Caco-2 (cell line): ENCODE data around the gene SPOUT1. TPM values are rescaled to one million over a fixed set of nuclear protein-coding genes. Genes with fewer than 3 reads are reported as not detected.
"Not testable (repeated sequence)": the region's sequence is repeated elsewhere in the genome, so short reads cannot be mapped to it uniquely, and the experiment has no call there.

Experiments
- BruUV-seq: library from RNA; stranded (reverse); fragments of 400-500 nt; replicated peaks from 2 replicates; lab custom pipeline; 2021; lab: Mats Ljungman, UMichigan
- CTCF ChIA-PET: fragments of 300-600 bp; sonication (Branson Sonifier 250); formaldehyde crosslinking; loops from one replicate; lab custom pipeline; 2022; ENCODE audit warnings: antibody characterized with exemption; lab: Charles Lee
- POLR2A ChIA-PET: fragments of 300-600 bp; sonication (Branson Sonifier 250); formaldehyde crosslinking; loops from one replicate; lab custom pipeline; 2022; ENCODE audit warnings: antibody characterized with exemption; lab: Charles Lee
- DNase-seq, 2 experiments: peaks; one replicate each; pipeline versions ENCODE4 v3.0.0 to v3.0.0-alpha.2; 2020 to 2022
- H3K27me3 ChIP-seq: replicated peaks from 2 replicates; pipeline ENCODE4 v1.6.0; 2011; ENCODE audit warnings: low read length; ENCODE audit not compliant: control insufficient read depth, insufficient read depth
- H3K36me3 ChIP-seq: 2 replicates; pipeline ENCODE4 v1.5.1; 2011; ENCODE audit warnings: low read length; ENCODE audit not compliant: control insufficient read depth, insufficient read depth
- H3K4me1 ChIP-seq: fragments of 250-450 bp; sonication (Bioruptor Pico); 2 replicates; pipeline ENCODE4 v1.5.1; 2020; ENCODE audit warnings: mild to moderate bottlenecking
- H3K4me3 ChIP-seq: 2 replicates; pipeline ENCODE4 v1.5.1; 2011; ENCODE audit warnings: low read depth, mild to moderate bottlenecking, control low read depth, low read length
- H3K9me3 ChIP-seq: fragments of 250-450 bp; sonication (Bioruptor Pico); 2 replicates; pipeline ENCODE4 v1.5.1; 2020; ENCODE audit warnings: mild to moderate bottlenecking, moderate library complexity
- H3K27ac Mint-ChIP-seq: one replicate; pipeline ENCODE4 v1.8.0; 2022; ENCODE audit warnings: mixed read lengths; ENCODE audit not compliant: unreplicated experiment
- H3K27me3 Mint-ChIP-seq: one replicate; pipeline ENCODE4 v1.8.0; 2022; ENCODE audit warnings: mixed read lengths; ENCODE audit not compliant: insufficient read depth, unreplicated experiment
- H3K36me3 Mint-ChIP-seq: one replicate; pipeline ENCODE4 v1.8.0; 2022; ENCODE audit warnings: mild to moderate bottlenecking, mixed read lengths; ENCODE audit not compliant: insufficient read depth, unreplicated experiment
- H3K4me1 Mint-ChIP-seq: one replicate; pipeline ENCODE4 v1.8.0; 2022; ENCODE audit warnings: low read depth, mixed read lengths; ENCODE audit not compliant: unreplicated experiment
- H3K4me3 Mint-ChIP-seq: one replicate; pipeline ENCODE4 v1.8.0; 2022; ENCODE audit warnings: mild to moderate bottlenecking, moderate library complexity, mixed read lengths; ENCODE audit not compliant: unreplicated experiment
- H3K9me3 Mint-ChIP-seq: one replicate; pipeline ENCODE4 v1.8.0; 2022; ENCODE audit warnings: mixed read lengths; ENCODE audit not compliant: unreplicated experiment
- CTCF ChIP-seq, 2 experiments: fragments of 200-600 bp in 1 of 2; IDR thresholded peaks; 1 replicate in 1 of 2; 2 replicates in 1 of 2; pipeline versions ENCODE4 v1.5.1 to v1.8.0; 2011 to 2022; ENCODE audit warnings: antibody characterized with exemption in 1 of 2, control low read depth in 1 of 2, inconsistent platforms in 1 of 2, low read depth in 1 of 2, low read length in 1 of 2, mild to moderate bottlenecking in 1 of 2, moderate library complexity in 1 of 2; ENCODE audit not compliant: insufficient read depth in 1 of 2, severe bottlenecking in 1 of 2, unreplicated experiment in 1 of 2
- intact Hi-C: fragments of 100-400 bp; cut with micrococcal nuclease; formaldehyde crosslinking; loops from one replicate; pipeline ENCODE4 v1.10.0; 2022; ENCODE audit not compliant: unreplicated experiment
- total RNA-seq: library from RNA; stranded (reverse); gene quantifications from 2 replicates; pipeline ENCODE4 v1.2.3, GENCODE V29; 2022

SPOUT1 gene
- total RNA-seq, 1 experiment from 2014 or later, result 88.0 TPM

GRCh38 chr9:128846680-128847030 lies 17.1 kb upstream of the SPOUT1 start:
- no TSS peak for BruUV-seq
- Mint-ChIP-seq H3K27me3 (no peaks in the 10 kb centered on the region), H3K4me1 (peaks cover 4% of the 10 kb centered on the region), H3K27ac (no peak overlapping the region), H3K4me3 (no peak overlapping the region), H3K9me3 (peaks cover 21% of the 10 kb centered on the region), H3K36me3 (peaks cover 14% of the 10 kb centered on the region)
- Histone ChIP-seq H3K36me3 (no peaks in the 10 kb centered on the region), H3K9me3 (no peaks in the 10 kb centered on the region), H3K4me3 (no peak overlapping the region), H3K4me1 (peaks cover 17% of the 10 kb centered on the region), H3K27me3 (no peaks in the 10 kb centered on the region)
- ChIA-PET CTCF (no interaction called here), POLR2A (interaction anchor here (0.7 kb wide), 1 partner anchor 90 kb away, joined by 12 read pairs; no protein-coding TSS in a partner anchor)
- DNase-seq, result no peak
- no peak for TF ChIP-seq CTCF (IDR thresholded peaks at IDR 0.05; ENCODE audit: insufficient read depth in 1 of 2, low read depth in 1 of 2, low read length in 1 of 2, severe bottlenecking in 1 of 2, unreplicated experiment in 1 of 2)
- intact Hi-C loops, result no loop called here

DNA sequence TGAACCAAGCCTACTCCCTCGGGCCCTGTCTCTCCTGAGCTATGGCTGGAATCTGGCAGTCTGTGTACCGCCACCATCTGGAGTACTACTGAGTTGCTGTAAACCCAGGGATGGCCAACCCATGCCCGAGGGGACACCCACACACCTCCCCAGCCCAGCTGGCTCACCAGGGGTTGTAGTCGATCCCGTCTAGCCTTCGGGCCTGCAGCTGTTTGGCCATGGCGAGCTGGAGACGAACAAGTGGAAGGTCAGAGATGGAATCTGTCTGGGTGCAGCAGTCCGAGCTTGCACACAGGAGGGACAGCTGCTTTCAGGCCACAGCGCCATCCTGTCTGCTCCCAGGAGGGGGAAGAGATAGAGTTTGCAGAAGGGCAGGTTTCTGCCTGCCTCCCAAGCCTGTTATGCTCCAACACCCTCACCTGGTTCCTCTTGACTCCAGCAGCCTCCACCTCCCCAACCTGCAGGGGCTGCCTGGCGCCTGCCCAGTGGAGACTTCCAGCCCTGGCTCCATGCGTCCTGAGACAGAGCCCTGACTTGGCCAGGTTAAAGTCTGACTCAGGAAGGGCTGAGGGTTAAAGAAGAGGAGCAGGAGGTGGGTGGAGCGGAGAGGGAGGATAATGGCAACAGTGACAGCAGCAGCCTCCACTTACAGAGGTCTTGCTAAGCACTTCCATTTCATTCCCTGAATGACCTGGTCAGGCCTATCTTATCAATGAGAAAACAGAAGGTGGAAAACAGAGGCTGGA lies 15.8 kb upstream of the SPOUT1 start:
- H3K4me1 Mint-ChIP-seq, result peaks cover 4% of the 10 kb centered on the region
- no peak for TF ChIP-seq CTCF (IDR thresholded peaks at IDR 0.05; ENCODE audit: insufficient read depth in 1 of 2, low read depth in 1 of 2, low read length in 1 of 2, severe bottlenecking in 1 of 2, unreplicated experiment in 1 of 2)
- peaks cover 9% of the 10 kb centered on the region for H3K9me3 Mint-ChIP-seq
- H3K27ac Mint-ChIP-seq, result peak overlapping the region; percentile 48
- DNase-seq, result peak; percentile 48 to 82
- intact Hi-C loops, result no loop called here
- ChIA-PET CTCF (interaction anchor here (0.5 to 1.5 kb wide), 6 partner anchors 13 to 74 kb away, joined by 3 to 6 read pairs (median 3); partner anchors contain the start of gene ENDOG), POLR2A (interaction anchor here (0.6 to 1.5 kb wide), 5 partner anchors 16 to 155 kb away, joined by 3 to 7 read pairs (median 3); partner anchors contain the start of genes ENDOG, SPOUT1 and ZDHHC12)
- peaks cover 14% of the 10 kb centered on the region for H3K36me3 Mint-ChIP-seq
- H3K27me3 Mint-ChIP-seq, result no peaks in the 10 kb centered on the region
- no peaks in the 10 kb centered on the region for H3K27me3 ChIP-seq
- peaks cover 17% of the 10 kb centered on the region for H3K4me1 ChIP-seq
- H3K36me3 ChIP-seq, result no peaks in the 10 kb centered on the region
- BruUV-seq, result no TSS peak
- H3K9me3 ChIP-seq, result no peaks in the 10 kb centered on the region
- no peak overlapping the region for H3K4me3 ChIP-seq
- H3K4me3 Mint-ChIP-seq, result no peak overlapping the region

DNA sequence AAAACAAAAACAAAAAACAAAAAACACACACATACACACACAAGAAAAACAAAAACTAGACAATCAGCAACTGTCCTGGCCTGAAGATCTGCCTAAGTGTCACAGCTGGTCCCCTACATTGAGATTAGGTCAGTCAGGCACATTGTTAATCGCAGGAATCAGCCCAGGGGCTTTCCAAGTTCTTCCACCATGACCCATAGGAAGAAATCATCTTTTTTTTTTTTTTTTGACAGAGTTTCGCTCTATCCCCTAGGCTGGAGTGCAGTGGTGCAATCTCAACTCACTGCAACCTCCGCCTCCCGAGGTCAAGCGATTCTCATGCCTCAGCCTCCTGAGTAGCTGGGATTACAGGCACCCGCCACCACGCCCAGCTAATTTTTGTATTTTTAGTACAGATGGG lies 13.6 kb upstream of the SPOUT1 start:
- H3K4me3 ChIP-seq, POLR2A ChIA-PET, H3K27me3 Mint-ChIP-seq, H3K36me3 ChIP-seq, H3K27ac Mint-ChIP-seq, DNase-seq, H3K27me3 ChIP-seq, H3K4me3 Mint-ChIP-seq, BruUV-seq, CTCF ChIA-PET, H3K9me3 ChIP-seq, intact Hi-C loops, H3K9me3 Mint-ChIP-seq: not testable (repeated sequence)
- peaks cover 27% of the 10 kb centered on the region for H3K4me1 ChIP-seq
- H3K4me1 Mint-ChIP-seq, result peaks cover 11% of the 10 kb centered on the region
- peaks cover 17% of the 10 kb centered on the region for H3K36me3 Mint-ChIP-seq
